ENCODE data around the gene SVIL.
"Not testable (repeated sequence)": the region's sequence is repeated elsewhere in the genome, so short reads cannot be mapped to it uniquely, and the experiment has no call there.

Gene SVIL

DNA sequence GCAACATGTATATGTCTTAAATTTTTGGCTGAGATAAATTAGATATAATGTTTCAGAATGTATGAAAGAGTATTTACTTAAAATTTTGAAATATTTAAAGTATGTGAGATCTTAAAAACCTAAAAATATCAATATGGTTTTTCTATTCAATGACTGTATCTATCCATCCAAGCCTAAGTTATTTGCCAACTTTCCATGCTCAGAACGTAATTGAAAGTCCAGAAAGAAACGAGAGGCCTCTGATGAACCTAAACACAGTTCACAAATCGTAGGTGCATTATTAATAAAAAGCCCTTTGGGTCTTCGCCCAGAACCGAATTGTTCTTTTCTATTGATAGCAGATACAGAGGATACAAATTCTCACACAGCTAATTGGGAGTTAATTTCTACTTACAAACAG lies 6.5 kb downstream of the SVIL start:
- peaks cover 3% of the 10 kb centered on the region for H3K4me1 ChIP-seq (ENCODE audit: insufficient read depth, insufficient read length)

GRCh38 chr10:29627201-29628132 lies 7.3 kb downstream of the SVIL start:
- no peak for DNase-seq (ENCODE audit: low read depth, low spot score)
- H3K4me1 ChIP-seq (ENCODE audit: insufficient read depth, insufficient read length): peaks cover 2% of the 10 kb centered on the region
- H3K9ac ChIP-seq (ENCODE audit: insufficient read length, low read depth): no peak overlapping the region
- H3K9me3 ChIP-seq (ENCODE audit: insufficient read depth, low read length): no peaks in the 10 kb centered on the region
- TF ChIP-seq SUZ12 (IDR thresholded peaks at IDR 0.05; ENCODE audit: extremely low read depth, insufficient read depth, insufficient read length): no peak
- TF ChIP-seq ZNF274 (IDR thresholded peaks at IDR 0.05; ENCODE audit: low read depth, low read length): no peak
- TF ChIP-seq YY1 (IDR thresholded peaks at IDR 0.05; ENCODE audit: insufficient read depth, insufficient read length): no peak
- no peaks in the 10 kb centered on the region for H3K27me3 ChIP-seq (ENCODE audit: insufficient read depth, insufficient read length)
- H3K4me3 ChIP-seq (ENCODE audit: insufficient read length, low read depth): no peak overlapping the region
- peaks cover 42% of the 10 kb centered on the region for H3K36me3 ChIP-seq (ENCODE audit: insufficient read depth, insufficient read length, low read length)

More for the DNA sequence above, 6.5 kb downstream of the SVIL start:
- no peak for DNase-seq (ENCODE audit: low read depth, low spot score)
- Histone ChIP-seq H3K9me3 (ENCODE audit: insufficient read depth, low read length) (no peaks in the 10 kb centered on the region), H3K36me3 (ENCODE audit: insufficient read depth, insufficient read length, low read length) (peaks cover 46% of the 10 kb centered on the region), H3K4me3 (ENCODE audit: insufficient read length, low read depth) (no peak overlapping the region), H3K27me3 (ENCODE audit: insufficient read depth, insufficient read length) (no peaks in the 10 kb centered on the region), H3K9ac (ENCODE audit: insufficient read length, low read depth) (no peak overlapping the region)
- TF ChIP-seq SUZ12 (IDR thresholded peaks at IDR 0.05; ENCODE audit: extremely low read depth, insufficient read depth, insufficient read length): no peak
- TF ChIP-seq ZNF274 (IDR thresholded peaks at IDR 0.05; ENCODE audit: low read depth, low read length): no peak
- TF ChIP-seq YY1 (IDR thresholded peaks at IDR 0.05; ENCODE audit: insufficient read depth, insufficient read length): no peak

- H3K4me1 ChIP-seq (ENCODE audit: insufficient read depth, insufficient read length); H3K9me3 ChIP-seq (ENCODE audit: insufficient read depth, low read length); H3K4me3 ChIP-seq (ENCODE audit: insufficient read length, low read depth); H3K9ac ChIP-seq (ENCODE audit: insufficient read length, low read depth); H3K27me3 ChIP-seq (ENCODE audit: insufficient read depth, insufficient read length); DNase-seq (ENCODE audit: low read depth, low spot score): not testable (repeated sequence)
- peaks cover 28% of the 10 kb centered on the region for H3K36me3 ChIP-seq (ENCODE audit: insufficient read depth, insufficient read length, low read length)
Observed at GRCh38 chr10:29624357-29624756, 10.4 kb downstream of the SVIL start.

DNA sequence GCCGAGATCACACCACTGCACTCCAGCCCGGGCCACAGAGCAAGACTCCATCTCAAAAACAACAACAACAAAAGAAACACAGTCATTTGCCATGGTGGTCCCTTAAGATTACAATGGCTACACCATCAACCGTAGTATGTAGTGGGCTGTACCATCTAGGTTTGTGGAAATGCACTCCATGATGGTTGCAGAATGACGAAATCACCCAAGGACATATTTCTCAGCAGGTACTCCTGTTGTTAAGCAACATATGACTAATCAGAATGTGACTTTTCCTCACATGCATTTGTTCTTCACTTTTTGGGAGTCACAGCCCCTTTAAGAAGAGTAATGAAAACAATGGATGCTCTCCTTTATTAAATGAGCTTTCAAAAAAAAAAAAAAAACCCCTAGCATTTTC lies 11.0 kb downstream of the SVIL start:
- Histone ChIP-seq H3K9ac (ENCODE audit: insufficient read length, low read depth) (no peak overlapping the region), H3K36me3 (ENCODE audit: insufficient read depth, insufficient read length, low read length) (peaks cover 24% of the 10 kb centered on the region), H3K9me3 (ENCODE audit: insufficient read depth, low read length) (no peaks in the 10 kb centered on the region), H3K27me3 (ENCODE audit: insufficient read depth, insufficient read length) (no peaks in the 10 kb centered on the region), H3K4me1 (ENCODE audit: insufficient read depth, insufficient read length) (peaks cover 8% of the 10 kb centered on the region), H3K4me3 (ENCODE audit: insufficient read length, low read depth) (no peak overlapping the region)
- TF ChIP-seq ZNF274 (IDR thresholded peaks at IDR 0.05; ENCODE audit: low read depth, low read length) (no peak), YY1 (IDR thresholded peaks at IDR 0.05; ENCODE audit: insufficient read depth, insufficient read length) (no peak), SUZ12 (IDR thresholded peaks at IDR 0.05; ENCODE audit: extremely low read depth, insufficient read depth, insufficient read length) (no peak)
- DNase-seq (ENCODE audit: low read depth, low spot score): no peak

DNA sequence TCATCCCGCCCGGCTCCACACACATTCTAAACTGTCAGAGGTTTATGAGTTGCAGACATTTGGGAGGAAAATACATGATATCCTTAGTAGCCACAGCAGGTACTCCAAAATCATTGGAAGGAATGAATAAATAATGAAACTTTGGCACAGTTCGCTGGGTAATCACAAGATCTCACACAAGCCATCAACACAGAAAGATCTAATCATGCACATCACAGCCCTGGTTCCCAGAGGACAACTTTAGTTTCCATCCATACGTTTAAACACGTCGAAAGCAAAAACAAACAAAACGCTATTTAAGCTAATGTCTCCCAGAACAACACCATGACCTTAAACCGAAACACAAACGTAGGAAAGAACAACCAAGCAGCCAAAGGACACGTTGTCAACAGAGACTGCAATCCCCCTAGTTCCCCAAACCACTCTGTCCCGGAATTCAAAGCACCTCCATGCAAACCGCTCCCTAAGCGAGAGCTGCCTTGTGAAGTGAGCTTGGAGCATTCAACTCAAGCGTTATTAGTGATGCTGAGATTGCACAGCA lies 12.3 kb downstream of the SVIL start:
- TF ChIP-seq SUZ12 (IDR thresholded peaks at IDR 0.05; ENCODE audit: extremely low read depth, insufficient read depth, insufficient read length) (no peak), YY1 (IDR thresholded peaks at IDR 0.05; ENCODE audit: insufficient read depth, insufficient read length) (no peak), ZNF274 (IDR thresholded peaks at IDR 0.05; ENCODE audit: low read depth, low read length) (no peak)
- no peaks in the 10 kb centered on the region for H3K9me3 ChIP-seq (ENCODE audit: insufficient read depth, low read length)
- peaks cover 14% of the 10 kb centered on the region for H3K36me3 ChIP-seq (ENCODE audit: insufficient read depth, insufficient read length, low read length)
- no peaks in the 10 kb centered on the region for H3K27me3 ChIP-seq (ENCODE audit: insufficient read depth, insufficient read length)
- H3K4me3 ChIP-seq (ENCODE audit: insufficient read length, low read depth): no peak overlapping the region
- H3K4me1 ChIP-seq (ENCODE audit: insufficient read depth, insufficient read length): peaks cover 18% of the 10 kb centered on the region
- DNase-seq (ENCODE audit: low read depth, low spot score): no peak
- H3K9ac ChIP-seq (ENCODE audit: insufficient read length, low read depth): no peak overlapping the region

DNA sequence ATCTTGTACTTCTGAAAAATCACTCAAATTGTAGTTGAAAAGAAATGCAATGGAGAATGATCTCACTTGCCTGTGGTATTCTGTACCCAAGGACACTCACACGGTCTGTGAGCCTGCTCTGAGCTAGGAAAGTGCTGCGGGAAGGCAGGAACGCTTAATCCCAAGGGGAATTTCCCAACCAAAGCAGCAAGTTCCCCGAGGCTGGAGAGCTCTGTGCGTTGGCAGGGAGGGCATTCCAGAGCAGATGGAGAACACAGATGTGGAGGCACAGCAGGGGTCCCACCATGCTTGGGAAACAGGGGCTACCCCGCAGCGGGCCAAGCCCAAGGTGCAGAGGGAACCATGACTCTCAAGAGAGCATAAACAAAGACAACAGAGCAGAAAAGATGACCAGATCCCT lies 13.6 kb downstream of the SVIL start:
- H3K36me3 ChIP-seq (ENCODE audit: insufficient read depth, insufficient read length, low read length): peaks cover 11% of the 10 kb centered on the region
- H3K4me3 ChIP-seq (ENCODE audit: insufficient read length, low read depth): no peak overlapping the region
- H3K27me3 ChIP-seq (ENCODE audit: insufficient read depth, insufficient read length): no peaks in the 10 kb centered on the region
- no peak overlapping the region for H3K9ac ChIP-seq (ENCODE audit: insufficient read length, low read depth)
- H3K9me3 ChIP-seq (ENCODE audit: insufficient read depth, low read length): no peaks in the 10 kb centered on the region
- peaks cover 18% of the 10 kb centered on the region for H3K4me1 ChIP-seq (ENCODE audit: insufficient read depth, insufficient read length)
- peak; percentile 66 for DNase-seq (ENCODE audit: low read depth, low spot score)
- TF ChIP-seq SUZ12 (IDR thresholded peaks at IDR 0.05; ENCODE audit: extremely low read depth, insufficient read depth, insufficient read length): no peak
- TF ChIP-seq YY1 (IDR thresholded peaks at IDR 0.05; ENCODE audit: insufficient read depth, insufficient read length): no peak
- TF ChIP-seq ZNF274 (IDR thresholded peaks at IDR 0.05; ENCODE audit: low read depth, low read length): no peak

DNA sequence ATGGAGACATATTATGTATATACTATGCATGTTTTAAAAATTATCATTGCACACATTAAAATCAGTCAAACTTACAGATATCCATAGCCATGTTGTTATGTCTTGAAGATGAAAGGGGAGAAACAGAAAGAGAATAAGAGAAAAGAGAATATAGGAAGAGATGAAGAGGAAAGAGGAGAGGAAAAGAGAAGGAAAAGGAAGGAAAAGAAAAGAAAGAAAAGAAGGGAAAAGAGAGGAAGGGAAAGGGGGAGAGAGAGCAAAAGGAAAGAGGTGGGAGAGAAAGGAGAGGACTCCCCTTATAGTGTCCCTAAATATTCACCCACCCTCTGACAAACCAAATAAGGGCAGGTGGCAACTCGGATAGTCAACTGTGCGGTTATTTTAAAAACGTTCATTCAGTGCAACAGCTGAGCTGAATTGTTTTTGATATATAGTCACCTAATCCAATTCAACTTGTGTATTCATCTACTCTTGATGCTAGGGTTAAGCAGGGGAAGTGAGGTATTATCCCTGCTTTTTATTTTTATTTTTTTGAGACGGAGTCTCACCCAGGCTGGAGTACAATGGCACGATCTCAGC lies 14.6 kb downstream of the SVIL start:
- peaks cover 9% of the 10 kb centered on the region for H3K36me3 ChIP-seq (ENCODE audit: insufficient read depth, insufficient read length, low read length)
- no peak for DNase-seq (ENCODE audit: low read depth, low spot score)
- H3K4me1 ChIP-seq (ENCODE audit: insufficient read depth, insufficient read length): peaks cover 18% of the 10 kb centered on the region
- no peaks in the 10 kb centered on the region for H3K9me3 ChIP-seq (ENCODE audit: insufficient read depth, low read length)
- no peak overlapping the region for H3K4me3 ChIP-seq (ENCODE audit: insufficient read length, low read depth)
- no peak overlapping the region for H3K9ac ChIP-seq (ENCODE audit: insufficient read length, low read depth)
- no peak for TF ChIP-seq ZNF274 (IDR thresholded peaks at IDR 0.05; ENCODE audit: low read depth, low read length)
- TF ChIP-seq YY1 (IDR thresholded peaks at IDR 0.05; ENCODE audit: insufficient read depth, insufficient read length): no peak
- TF ChIP-seq SUZ12 (IDR thresholded peaks at IDR 0.05; ENCODE audit: extremely low read depth, insufficient read depth, insufficient read length): no peak
- H3K27me3 ChIP-seq (ENCODE audit: insufficient read depth, insufficient read length): no peaks in the 10 kb centered on the region
